AML-193 (cell line): ENCODE measurements around the gene JAML.

Source experiments
- DNase-seq, 2 experiments: peaks; one replicate each; lab custom pipeline; 2025; lab: John Stamatoyannopoulos, UW

JAML gene

DNA sequence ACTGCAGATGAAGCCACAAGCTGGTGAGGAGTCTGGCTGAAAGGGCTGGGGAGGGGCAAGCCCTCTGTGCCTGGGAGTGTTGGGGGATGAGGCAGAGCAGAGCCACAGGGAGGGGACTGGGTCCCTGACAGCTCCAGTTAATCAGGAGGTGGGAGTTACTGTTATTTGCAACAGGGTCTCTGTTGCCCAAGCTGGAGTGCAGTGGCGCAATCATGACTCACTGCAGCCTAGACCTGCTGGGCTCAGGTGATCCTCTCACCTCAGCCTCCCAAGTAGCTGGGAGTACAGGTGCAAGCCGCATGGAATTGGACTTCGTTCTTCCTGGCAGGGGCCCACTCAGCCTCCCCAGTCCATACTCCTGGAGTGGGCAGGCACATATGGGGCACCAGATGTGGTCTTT is 56.1 kb downstream of the JAML start:
- DNase-seq = no peak

DNA sequence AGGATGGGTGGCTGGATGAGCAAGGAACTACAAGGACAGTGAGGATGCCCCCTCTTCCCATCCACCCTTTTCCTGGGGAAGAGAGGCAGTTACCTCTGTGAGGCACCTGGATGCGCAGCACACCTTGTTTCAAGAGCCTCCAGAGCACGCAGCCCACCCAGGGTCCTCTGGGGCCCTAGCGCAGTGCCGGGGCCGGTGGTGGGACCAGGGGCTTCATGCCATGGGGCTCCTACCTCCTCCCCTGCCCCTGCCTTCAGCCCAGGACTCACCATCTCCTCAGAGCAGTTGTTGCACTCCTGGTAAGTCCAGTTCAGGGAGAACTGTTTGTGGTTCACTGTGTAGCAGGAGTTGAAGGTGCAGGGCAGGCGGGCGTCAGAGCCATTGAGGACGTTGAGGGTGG is 56.5 kb downstream of the JAML start:
- no peak for DNase-seq

DNA sequence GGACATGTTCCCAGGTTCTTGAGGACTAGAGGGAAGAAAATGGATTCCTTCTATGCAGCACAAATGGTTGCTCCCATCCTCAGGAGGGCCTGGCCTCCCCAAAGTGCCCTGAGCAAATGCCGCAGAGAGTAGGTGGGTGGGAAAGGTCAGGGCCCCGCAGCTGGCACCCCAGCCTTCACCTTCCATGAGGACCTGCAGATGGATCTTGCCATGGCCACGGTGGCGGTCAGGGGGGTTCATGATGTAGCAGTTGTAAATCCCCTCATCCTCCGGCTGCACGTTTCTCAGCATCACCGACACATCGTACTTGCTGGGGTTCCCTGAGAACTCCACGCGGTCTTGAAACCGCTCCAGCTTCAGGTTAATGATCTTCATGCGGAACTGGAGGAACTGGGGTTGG is 56.9 kb downstream of the JAML start:
- DNase-seq = no peak

DNA sequence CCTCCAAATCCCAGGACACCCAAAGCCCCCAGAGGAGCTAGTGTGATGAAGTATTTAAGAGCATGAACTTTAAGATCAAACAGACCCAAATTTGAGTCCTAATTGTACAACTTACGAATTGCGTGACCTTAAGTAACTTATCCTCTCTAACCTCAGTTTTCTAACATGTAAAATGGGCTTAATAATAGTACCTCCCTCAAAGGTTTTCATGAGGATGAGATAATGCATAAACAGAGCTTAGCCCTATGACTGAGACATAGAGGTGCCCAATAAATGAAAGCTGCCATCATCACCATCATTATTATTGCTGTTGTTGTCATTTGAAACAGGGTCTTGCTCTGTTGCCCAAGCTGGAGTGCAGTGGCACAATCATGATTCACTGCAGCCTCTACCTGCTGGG is 57.6 kb downstream of the JAML start:
- no peak for DNase-seq

DNA sequence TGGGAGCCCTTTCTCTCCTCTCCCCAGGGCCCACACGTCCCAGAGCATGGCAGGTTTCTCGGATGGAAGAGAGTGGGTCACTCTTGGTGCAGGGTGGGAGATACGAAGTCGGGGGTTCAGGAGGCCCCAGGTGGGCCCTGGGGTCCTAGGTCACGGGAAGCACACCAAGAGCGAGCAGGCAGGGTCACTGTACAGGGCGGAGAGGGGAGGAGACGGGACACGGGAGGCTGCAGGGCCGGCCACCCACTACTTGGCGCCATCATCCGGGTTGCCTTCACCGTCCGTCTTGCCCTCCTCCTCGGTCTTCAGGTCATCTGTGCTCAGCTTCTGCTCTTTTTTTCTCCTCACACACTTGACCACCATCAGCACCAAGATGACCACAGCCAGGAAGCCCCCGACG is 58.2 kb downstream of the JAML start:
- DNase-seq = no peak

DNA sequence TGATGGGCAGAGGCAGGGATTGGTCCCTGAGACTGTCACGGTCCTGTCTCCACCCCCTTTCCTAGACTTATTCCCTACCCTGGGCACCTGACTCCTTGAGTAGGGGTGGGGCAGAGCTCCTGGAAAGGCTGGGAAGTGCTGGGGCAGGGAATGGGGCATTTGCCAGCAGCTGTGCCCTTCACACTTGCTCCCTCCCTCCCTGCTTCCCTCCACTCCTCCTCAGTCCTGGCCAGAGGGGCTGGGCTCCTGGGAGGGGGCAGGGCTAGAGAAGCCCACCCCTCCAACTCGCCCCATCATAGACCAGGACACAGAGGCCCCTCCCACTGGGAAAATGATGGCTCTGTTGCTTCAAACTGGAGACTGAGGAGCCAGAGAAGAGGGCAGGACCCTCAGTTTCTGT is 59.9 kb downstream of the JAML start:
- DNase-seq = no peak

DNA sequence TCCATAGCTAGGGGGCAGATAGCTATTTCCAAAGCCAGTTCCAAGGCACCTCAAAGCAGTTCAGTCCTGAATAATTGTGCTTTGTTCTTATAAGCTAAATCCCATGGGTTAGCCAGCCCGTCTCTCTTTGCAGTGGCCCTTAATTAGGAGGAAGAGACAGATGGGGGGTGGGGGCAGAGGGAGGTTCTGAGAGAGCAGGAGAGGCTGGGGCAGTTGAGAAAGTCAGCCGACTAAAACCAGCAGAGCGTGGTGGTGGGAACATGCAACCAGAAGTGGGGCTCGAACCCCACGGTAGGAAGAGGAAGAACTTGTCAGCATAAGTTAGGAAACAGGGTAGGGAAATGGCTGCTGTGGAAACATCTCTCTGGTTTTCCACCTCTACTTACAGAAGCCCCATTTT is 61.3 kb downstream of the JAML start:
- no peak for DNase-seq

DNA sequence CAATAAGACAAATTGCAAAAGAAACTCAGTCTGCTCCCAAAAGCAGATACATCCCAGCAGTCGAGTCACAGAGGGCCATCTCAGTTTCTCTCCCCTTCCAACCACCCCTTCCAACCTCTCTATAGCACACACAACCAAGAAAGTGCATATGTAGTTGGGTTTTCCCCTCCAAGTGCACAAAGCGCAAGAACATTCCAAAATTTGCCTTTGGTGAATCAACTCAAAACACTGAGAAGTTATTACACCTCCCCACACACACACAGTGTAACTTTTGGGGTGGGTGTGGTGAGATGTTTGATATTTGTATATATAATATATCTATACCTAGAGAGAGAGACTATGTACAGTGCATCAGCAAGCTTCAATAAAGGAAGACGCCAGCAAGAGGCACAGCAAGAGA is 62.0 kb downstream of the JAML start:
- no peak for DNase-seq

DNA sequence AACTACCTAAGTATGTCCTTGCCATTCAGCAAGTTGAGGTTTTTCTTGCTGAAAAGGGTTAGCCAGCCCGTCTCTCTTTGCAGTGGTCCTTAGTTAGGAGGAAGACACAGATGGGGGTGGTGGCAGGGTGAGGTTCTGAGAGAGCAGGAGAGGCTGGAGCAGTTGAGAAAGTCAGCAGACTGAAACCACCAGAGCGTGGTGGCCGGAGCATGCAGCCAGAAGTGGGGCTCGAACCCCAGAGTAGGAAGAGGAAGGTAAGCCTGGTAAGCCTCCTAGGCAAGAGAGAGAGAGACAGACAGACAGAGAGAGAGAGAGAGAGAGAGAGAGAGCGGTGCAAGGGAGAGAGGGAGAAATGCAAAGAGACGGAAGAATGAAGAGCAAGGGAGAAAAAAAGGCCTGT is 63.0 kb downstream of the JAML start:
- DNase-seq = no peak

DNA sequence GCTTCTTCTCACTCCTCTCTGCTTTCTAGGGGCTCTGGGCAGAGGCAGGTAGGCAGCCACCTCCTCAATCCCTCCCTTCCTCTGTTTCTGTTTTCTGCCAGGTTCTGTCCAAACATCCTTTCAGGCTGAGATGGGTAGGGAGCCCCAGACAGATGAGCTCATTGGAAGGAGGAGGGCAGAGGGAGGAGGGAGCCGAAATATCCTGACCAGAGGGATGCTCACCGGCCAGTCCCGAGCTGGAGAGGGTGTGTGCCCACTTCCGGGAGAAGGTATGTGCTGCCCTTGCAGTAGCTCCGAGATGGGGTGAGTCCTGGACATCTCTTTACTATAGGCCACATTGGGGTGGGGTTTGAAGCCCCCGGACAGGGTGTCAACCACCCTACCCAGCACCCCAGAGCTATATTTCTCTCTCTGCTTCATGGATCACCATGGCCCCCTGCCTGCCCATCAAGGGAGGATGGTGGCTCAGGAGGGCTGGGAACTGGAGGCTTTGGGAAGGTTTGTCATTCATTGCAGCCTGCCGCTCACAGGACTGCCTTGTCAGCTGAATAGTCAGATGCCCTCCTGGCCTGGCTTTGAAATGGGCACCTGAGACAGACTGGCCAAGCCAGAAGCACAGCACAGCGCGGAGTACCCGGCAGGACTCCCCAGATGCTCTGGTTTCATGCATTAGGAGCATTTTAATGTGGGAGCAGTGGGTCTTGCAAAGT is 67.5 kb downstream of the JAML start:
- DNase-seq = no peak

DNA sequence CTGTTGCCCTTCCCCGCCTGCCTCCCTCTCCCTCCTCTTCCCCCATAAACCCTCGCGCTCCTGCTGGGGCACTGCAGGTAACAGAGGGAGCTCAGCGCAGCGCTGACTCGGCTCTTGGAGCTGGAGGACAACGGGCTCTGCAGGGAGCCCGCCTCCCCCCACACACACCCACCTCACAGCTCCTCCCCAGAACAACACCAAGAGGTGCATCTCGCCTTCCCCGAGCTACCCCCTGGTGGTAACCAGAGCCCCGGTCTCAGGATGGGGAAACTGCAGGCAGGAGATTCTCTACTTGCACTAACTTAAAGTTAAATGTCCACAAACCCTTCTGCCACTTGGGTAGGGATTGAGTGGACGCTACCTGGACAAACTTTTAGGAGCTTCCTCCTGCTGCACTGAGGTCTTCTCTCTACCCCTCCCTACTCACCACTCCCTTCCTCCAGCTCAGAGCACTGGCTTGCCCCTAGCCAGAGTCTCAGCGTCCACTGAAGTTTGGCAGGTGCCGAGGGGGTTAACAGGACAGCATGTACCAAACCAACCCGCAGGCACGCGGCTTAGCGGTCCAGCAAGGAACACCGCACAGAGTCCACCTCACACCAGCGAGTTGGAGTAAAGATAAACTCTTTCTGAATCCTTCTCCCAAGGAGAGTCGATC is 68.2 kb downstream of the JAML start:
- no peak for DNase-seq

DNA sequence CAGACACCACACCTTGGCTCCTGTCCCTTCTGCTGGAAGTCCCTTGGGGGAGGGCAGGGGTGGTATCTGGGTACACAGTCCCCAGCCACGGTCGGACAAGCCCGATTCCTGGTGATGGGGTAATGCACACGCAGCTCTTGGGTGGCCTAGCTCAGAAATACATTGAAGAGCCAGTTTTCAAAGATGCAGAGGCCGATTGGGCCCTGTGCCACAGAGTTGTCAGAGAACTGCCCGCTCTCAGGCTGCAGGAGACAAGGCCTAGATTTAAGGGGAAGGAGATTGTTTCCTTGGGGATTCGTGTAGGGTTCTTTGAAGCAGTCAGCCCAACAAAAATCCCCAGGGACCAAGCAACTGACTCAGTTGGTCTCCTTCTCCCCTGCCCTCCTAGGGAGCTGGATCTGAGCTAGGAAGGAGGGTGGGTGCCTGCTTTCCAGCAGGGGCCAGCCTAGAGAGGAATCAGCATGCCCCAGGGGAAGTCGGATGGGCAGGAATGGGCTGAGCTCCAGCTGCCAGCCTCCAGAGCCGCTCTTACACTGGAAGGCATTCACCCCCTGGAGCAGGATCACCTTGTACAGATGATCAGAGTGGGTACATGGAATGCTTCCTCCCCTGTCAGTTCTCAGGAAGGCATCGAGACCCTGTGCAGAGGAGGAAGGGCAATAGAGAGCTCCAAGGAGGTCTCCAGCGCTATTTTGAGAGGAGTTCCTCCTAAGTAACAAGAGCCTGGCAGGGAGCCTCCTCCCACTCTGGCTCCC is 68.9 kb downstream of the JAML start:
- DNase-seq = no peak

DNA sequence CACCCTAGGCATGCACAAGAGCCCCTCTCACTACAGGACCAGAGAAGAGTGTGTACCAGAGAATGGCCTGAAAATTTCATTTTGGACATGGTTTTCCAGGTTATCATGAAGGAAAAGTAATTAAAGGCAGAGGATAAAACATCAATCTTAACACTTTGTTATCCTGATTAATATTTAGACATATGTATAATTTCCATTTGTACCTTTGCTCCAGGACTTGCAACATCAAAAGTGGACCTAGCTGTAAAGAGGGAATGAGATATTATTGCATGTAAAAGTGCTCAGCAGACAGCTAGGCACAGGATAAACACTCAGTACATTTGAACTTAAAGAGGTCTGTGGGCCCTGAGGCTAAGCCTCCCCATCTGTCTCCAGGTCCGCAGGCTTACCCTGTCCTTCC is 70.2 kb downstream of the JAML start:
- DNase-seq = no peak

DNA sequence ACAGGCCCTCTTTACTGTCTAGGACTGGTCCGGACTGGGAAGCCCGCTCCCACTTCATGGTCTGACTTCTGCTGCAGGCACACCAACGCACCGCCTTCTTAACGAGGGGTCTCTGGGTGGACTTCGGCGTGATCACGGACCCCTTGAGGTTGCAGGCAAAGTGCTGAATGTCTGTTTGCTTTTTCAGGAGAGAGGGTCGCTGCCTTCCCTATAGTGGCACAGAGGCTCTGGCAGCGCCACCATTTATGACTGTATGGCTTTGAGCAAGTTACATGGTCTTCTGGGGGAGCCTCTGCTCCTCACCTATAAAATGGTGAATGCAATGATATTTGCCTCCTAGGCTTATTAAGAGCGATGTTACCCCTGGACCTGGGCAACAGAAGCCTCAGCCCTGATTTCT is 70.8 kb downstream of the JAML start:
- no peak for DNase-seq

DNA sequence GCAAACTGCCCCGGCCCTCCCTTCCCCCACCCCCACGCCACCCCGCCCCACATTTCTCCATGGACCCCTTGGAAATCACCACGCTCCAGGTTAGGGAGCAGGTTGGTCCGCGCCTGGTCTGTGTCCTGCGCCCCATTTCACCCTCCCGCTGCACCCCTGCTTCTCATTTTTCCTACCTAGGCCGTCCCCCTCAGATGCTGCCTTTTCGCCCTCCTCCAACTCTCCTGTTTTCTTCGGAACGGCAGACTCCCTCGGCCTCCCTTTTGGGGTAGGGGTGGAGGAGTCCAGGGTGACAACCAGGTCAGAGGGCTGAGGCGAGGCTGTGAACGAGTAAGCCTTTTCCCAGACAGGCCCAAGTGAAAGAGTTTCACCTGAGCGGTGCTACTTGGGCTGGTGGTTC is 71.3 kb downstream of the JAML start:
- no peak for DNase-seq

DNA sequence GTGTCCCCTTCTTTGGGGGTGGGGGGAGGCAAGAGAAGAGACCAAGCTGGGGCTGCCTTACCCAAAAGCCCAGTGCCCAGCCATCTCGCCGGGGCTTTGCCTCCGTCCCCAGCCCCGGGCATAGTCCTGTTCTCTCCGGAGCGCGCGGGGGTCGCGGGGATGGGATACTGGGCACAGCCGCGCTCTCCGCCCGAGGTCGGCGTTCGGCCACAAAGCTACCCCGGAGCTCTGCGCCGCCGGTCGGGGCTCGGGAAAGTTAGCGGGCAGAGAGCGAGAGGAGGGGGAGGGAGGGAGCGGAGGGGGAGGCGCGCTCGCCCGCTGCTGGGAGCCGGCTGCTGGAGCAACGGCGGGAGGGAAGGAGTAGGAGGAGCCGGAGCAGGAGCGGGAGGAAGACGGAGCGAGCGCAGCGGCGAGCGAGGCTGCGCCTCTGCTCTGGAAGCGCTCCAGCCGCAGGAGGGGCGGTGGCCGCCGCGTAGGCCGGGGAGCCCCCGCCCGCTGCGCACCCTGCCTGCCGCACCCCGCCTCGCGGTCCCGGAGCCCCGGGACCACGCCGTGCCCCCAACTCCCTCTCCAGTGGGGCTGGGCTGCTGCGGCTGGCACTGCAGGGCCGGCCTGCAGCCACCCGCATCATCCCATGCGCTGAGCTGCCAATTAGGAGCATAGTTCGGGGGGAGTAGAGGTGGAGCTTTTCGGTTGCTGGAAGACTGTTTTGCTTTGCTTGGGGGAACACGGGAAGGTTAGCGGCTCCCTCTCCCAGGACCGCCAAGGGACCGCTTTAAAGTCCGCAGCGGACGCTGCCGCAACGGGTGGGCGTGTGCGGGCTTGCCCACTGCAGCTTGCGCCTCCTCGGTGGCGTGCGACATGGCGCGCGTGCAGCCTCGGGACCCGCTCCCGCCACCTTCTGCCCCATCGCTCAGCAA is 72.0 kb downstream of the JAML start, which contains the start of gene SCN4B:
Gene SCN4B, minus strand, starts transcription at position 272 of the 920 bp plus-strand sequence. Its CDS starts 150 bp downstream, at position 122.
- no peak for DNase-seq

DNA sequence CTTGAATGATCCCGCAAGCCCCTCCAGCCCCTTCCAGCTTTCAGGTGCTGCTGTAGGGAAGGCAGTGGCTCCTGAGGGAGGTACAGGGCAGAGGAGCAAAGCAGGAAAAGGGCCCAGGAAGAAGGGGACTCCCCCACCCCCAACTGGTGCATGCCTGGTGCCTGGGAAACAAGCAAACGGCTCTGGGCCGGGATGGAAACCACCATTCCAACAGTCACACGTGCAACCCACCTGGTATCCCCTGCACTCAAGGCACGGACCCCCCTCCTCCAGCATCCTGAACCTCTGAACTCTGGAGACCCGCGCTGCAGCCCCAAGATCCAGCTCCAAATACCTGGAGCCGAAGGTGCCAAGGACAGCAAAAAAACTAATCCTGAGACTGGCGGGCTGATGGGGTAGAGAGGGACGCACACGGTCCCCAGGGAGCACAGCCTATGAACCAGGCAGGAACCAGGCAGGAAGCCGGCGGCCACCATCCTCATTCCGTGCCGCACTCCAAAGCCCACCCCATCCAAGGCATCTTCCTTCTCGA is 72.7 kb downstream of the JAML start:
- no peak for DNase-seq

DNA sequence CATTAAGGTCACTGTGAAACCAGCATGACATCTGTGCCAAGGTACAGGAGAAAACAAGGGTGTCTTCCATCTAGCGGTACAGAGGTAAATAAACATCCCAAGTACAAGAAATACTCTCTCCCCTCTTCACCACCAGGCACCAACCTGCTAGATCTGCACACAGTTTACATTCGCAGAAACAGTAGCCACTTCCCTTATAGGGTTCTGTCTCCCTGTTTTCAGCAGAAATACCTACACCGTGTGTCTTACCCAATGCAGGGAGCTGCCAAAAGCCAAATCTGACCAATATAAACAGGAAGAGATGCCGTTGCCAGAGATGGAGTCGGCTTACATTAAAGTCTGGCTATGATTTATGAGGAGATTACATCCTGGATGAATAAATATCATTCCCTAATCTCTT is 73.4 kb downstream of the JAML start:
- DNase-seq = no peak

DNA sequence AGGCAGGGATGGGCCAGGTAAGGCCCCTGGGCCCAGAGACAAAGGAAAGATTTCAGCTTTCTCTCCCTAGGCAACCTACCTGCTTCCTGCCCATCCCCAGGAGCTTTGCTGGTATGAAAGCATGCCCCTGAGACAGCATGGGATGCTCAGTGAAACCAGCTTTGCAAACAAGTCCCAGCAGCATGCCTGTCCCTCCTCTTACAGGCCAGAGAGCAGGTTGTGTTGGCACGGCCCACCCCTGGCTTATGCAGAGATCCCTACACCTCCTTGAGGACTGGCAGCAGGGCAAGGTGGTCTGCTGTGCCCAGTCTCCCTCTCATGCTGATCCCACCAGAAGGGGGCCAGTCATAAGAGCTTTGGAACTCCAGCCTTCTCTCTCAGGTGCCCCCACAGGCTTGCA is 75.3 kb downstream of the JAML start:
- no peak for DNase-seq

DNA sequence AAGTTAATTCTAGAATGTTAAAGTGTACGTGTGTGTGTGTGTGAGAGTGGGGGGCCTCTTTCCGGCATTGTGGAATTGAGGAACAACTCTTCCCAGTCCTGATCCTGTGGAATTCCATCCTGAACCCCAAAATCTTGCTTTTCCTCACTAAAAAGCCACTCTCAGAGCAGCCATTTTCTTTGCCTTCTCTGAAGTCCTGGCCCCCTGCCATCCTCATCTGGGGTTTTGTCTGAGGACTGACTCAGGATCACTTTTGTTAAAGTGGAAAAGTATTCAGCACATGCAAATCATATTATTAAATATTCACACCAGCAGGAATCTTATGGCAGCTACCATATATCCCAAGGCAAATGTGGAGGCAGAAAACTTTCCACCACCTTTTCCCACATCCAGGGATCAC is 76.0 kb downstream of the JAML start:
- DNase-seq = no peak

DNA sequence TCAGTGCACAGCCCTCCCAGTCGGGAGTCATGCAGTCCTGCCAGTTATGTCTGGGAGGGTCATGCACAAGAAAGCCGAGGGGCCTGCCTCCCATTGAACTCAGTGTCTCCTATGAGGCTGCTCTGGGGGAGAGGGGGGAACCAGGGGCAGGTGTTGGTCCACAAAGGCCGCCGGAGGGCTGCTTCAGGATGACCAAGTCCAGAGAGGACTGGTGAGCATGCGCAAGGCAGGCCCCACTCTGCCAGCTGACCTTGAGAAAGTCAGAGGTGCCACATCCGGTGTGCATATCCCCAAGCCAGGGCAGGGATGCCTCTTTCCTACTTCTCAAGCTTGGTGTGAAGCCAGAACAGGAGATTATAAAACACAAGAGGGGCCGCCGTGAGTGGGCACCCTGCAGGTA is 76.6 kb downstream of the JAML start:
- no peak for DNase-seq

DNA sequence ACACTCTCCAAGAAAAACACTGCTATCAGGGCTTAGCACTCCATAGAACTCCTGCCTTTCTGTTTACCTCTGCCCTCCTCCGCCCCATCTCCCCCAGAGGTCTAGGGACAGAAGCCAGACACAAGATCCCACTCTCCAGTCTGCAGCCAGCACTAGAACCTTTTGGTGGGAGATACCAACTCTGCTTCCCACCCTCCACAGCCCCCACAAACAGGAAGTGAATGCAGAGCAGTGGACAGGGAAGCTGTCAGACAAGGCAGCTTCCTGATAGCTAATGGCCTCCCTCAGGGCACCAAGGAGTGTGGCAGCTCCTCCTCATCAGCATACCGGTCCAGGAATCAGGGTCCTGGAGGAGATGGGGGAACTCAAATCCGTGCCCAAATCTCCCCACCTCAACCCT is 77.3 kb downstream of the JAML start:
- no peak for DNase-seq
